GM19193 (cell line): Measurements from ENCODE around the gene CFAP97D2.

Experiments used
- POLR2A ChIP-seq: IDR thresholded peaks from 4 replicates; pipeline ENCODE4 v1.6.1; 2011; ENCODE audit not compliant: insufficient read depth, insufficient read length; ENCODE audit errors: extremely low read depth

The CFAP97D2 gene

GRCh38 chr13:114179087-114179658, at the start of gene CFAP97D2:
CFAP97D2 (plus strand) TSS chr13:114179257; CDS start chr13:114179331, 74 bp downstream.
- no peak for TF ChIP-seq POLR2A

DNA sequence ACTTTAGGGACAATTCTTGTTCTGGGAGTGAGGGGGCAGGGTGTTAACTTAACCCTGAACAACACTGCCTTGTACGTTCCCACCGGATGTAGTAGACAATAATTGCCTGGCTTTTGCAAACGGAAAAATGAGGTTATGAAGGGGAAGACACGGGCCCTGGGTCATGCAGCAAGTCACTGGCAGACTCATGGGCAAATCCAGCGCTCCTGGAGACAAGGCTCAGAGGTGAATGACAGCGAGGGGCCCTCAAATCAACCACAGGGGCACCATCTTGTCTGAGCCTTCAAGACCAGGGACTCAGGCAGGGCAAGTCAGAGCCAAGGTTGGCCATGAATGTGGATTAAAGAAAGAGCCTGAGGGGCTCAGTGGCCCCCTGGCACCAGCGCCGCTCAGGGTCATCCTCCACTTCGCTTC, 49.4 kb upstream of the CFAP97D2 start:
- no peak for TF ChIP-seq POLR2A

DNA sequence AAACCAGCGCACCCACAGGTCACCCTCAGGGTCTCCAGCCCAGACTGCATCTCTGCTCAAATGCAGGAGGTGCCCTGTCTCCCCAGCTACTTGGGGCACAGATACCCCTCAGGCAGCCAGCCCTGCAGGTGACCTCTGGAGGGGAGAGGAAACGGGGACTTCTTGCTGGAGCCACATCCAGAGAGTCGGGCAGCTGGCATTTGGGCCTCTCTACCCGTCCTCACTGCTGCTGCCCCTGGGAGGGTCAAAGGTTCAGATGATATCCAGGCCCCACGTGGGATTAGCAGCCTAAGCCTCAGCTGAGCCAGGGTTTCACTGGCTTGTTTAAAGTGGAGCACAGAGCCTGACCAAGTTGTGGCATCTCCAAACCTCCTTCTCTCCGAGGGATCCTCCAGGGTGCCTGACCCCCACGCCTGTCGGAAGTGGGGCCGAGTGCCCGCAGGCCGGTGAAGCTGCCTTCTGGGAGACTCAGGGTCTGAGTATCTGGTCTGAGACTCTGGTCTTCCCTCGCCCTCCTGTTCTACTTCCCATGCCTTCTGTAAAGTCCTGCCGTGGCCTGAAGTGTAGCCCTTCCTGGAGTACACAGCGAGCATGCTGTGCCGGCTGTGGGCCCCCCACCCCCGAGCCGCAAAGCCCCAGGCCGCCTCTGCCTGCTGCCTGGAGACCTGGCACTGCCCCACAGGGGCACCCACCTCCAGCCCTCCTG, 48.8 kb upstream of the CFAP97D2 start:
- TF ChIP-seq POLR2A: peak; percentile 10

GRCh38 chr13:114130837-114131582, 48.0 kb upstream of the CFAP97D2 start:
- TF ChIP-seq POLR2A: peak; percentile 56

DNA sequence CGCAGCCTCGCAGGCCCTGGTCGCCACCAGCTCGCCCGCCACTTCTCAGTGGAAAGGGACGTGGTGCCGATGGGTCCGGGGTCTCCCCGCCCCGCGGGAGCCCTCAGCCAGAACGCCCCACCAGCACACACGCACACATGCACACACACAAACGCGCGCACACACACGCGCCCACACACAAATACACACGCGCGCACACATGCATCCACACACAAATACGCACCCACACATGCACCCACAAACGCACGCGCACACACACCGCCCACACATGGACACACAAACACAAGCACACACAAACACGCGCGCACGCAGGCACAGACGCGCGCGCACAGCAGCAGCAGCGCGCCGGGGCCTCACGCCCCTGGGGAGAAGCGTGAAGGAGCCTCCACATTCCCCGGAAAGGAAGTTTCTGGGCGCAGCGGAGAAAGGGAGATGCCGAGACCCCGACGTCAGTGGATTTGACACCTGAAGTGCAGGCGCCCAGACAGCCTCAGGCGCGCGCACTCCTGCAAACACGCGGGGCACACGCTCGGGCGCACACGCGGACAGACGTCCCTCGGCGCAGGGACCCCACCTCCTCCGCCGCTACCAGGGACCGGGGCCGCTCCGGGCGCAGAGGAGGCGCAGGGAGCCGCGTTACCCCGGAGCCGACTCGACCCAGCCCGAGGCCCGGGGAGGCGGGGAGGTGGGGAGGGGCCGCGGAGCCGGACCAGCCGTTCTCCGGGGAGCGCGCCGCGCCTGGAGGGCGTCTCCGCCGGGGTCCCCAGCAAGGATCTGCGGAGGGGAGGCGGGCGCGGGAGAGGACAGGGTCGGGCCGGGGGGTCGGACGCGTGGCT, 47.3 kb upstream of the CFAP97D2 start:
- peak; percentile 23 for TF ChIP-seq POLR2A

DNA sequence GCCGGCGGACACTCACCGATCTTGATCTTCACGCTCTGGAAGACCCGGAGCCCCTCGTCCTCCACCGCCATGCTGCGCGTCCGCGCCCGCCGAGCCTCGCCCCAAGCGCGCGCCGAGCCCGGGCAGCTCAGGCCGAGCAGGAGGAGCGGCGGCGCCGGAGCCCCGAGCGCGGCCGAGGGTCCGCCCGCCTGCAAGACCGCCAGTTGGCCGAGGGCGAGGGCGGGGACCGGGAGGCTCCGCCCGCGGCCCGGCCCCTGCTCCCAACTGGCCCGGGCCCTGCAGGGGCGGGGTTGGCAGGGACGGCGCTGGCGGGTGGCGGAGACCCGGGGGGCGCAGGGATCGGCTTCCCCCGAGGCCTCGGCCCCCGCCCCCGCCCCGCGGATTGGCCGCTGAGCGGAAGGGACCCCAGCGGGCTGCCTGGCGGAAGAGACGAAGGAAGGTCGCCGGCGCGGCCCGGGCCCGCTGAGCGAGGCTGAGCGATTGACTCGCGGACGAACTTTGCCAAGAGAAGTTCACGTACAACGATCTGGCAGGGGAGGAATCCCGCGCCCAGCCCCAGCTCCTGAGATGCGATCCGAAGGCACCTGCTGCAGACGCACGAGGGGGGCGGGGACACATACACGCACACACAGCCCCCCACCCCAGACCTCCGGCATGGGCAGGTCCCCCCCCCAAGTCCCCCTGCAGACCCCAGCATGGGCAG, 46.5 kb upstream of the CFAP97D2 start, which contains the start of gene RASA3:
Gene RASA3, minus strand, starts transcription at position 205 of the 703 bp plus-strand sequence. Its CDS starts 134 bp downstream, at position 71.
- TF ChIP-seq POLR2A: peak; percentile 65

GRCh38 chr13:114134111-114134943, 44.7 kb upstream of the CFAP97D2 start:
- no peak for TF ChIP-seq POLR2A

DNA sequence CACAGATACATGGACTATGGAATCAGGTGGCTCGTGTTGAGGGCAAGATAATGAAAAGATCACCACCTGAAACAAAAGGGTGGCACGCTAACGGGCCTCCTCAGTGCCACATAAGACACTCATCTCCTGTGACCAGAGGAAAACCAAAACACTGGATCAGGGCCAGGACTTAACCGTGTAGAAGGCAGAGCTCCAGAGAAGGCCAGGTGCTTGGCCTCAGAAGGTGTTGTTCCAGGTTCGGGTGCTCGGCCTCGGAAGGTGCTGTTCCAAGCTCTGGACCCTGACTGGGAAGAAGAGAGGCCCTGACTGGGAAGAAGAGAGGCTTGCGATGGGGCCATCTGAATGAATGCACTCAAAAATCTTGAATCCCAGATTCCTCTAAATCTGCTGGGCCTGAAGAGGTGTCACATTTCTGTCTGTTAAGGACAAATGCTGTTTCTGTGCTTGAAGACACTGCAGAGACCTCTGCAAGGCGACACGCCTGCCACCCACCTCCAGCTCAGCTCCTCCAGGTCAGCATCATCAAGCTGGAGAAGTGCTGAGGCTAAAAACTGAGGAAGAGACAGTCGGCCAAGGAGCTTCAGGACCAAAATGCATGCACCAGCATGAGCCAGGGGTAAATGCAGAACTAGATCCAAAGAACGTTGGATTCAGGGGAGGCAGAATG, 44.0 kb upstream of the CFAP97D2 start:
- no peak for TF ChIP-seq POLR2A

- TF ChIP-seq POLR2A: no peak
Observed at GRCh38 chr13:114135731-114136171, 43.3 kb upstream of the CFAP97D2 start.

DNA sequence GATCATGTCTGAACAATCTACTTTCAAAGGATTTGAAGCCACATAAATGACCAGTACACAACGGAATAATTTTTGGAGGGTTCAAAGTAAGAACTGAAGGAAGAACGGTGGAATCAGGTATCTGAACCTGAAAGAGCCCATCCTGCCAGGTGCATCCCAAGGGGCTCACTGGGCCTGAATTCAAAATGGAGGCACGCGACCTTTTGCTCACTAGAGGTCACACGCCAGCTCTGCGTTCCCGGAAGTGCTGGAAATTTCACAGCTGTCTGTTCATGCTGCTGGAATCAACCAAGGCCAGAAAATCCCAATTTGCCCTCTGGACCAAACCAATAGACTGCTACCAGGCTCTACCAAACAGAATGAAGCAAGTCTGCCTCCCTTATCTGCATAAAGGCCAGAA, 42.5 kb upstream of the CFAP97D2 start:
- TF ChIP-seq POLR2A: no peak

GRCh38 chr13:114140131-114140905, 38.7 kb upstream of the CFAP97D2 start:
- no peak for TF ChIP-seq POLR2A

- no peak for TF ChIP-seq POLR2A
Observed at GRCh38 chr13:114140906-114141250, 38.2 kb upstream of the CFAP97D2 start.
